GM10248 (cell line): Measurements from ENCODE around the gene TEX22.

Experiments used
- CTCF ChIA-PET: fragments of 300-600 bp; sonication (Branson Sonifier 250); formaldehyde crosslinking; extraction: SDS; loops from one replicate; lab custom pipeline; 2021; ENCODE audit warnings: antibody characterized with exemption; lab: Yijun Ruan, JAX
- POLR2A ChIA-PET: fragments of 350-650 bp; sonication (Branson Sonifier 250); formaldehyde crosslinking; extraction: SDS; loops from one replicate; lab custom pipeline; 2020; ENCODE audit warnings: antibody characterized with exemption; lab: Yijun Ruan, JAX
- DNase-seq: peaks from one replicate; pipeline ENCODE4 v3.0.0; 2012; ENCODE audit errors: extremely low spot score
- CTCF ChIP-seq: IDR thresholded peaks from 2 replicates; pipeline ENCODE4 v1.5.1; 2012; ENCODE audit warnings: mild to moderate bottlenecking, low read depth; ENCODE audit errors: extremely low read depth, missing control alignments, control extremely low read depth

The TEX22 gene

GRCh38 chr14:105384041-105384557, 14.2 kb upstream of the TEX22 start:
- no peak for TF ChIP-seq CTCF
- ChIA-PET POLR2A (no interaction called here), CTCF (interaction anchor here (1.0 to 3.0 kb wide), 3 partner anchors 13 to 106 kb away, joined by 3 to 14 read pairs (median 4); no protein-coding TSS in a partner anchor)
- no peak for DNase-seq

- no peak for TF ChIP-seq CTCF
- ChIA-PET POLR2A (no interaction called here), CTCF (interaction anchor here (0.9 to 3.0 kb wide), 4 partner anchors 14 to 105 kb away, joined by 3 to 14 read pairs (median 4); no protein-coding TSS in a partner anchor)
- no peak for DNase-seq
Observed at GRCh38 chr14:105384605-105385321, 13.6 kb upstream of the TEX22 start.

GRCh38 chr14:105385322-105385637, 13.1 kb upstream of the TEX22 start:
- CTCF ChIA-PET, result interaction anchor here (0.9 to 3.0 kb wide), 2 partner anchors 14 to 95 kb away, joined by 3 to 14 read pairs; no protein-coding TSS in a partner anchor
- no peak for TF ChIP-seq CTCF
- DNase-seq, result no peak
- POLR2A ChIA-PET, result no interaction called here

GRCh38 chr14:105385698-105386365, 12.5 kb upstream of the TEX22 start:
- no peak for TF ChIP-seq CTCF
- CTCF ChIA-PET, result interaction anchor here (1.3 to 3.0 kb wide), 3 partner anchors 15 to 18 kb away, joined by 3 to 14 read pairs (median 4); no protein-coding TSS in a partner anchor
- POLR2A ChIA-PET, result no interaction called here
- no peak for DNase-seq

- CTCF ChIA-PET, result interaction anchor here (1.3 to 1.4 kb wide), 2 partner anchors 16 to 17 kb away, joined by 3 to 4 read pairs; no protein-coding TSS in a partner anchor
- no peak for TF ChIP-seq CTCF
- POLR2A ChIA-PET, result no interaction called here
- DNase-seq, result no peak
Observed at GRCh38 chr14:105386581-105387529, 11.5 kb upstream of the TEX22 start.

- CTCF ChIA-PET, result no interaction called here
- TF ChIP-seq CTCF, result no peak
- DNase-seq, result no peak
- POLR2A ChIA-PET, result no interaction called here
Observed at GRCh38 chr14:105387530-105387922, 10.8 kb upstream of the TEX22 start.
